HG03108 (cell line): ENCODE results near the gene VWC2.
"Not testable (repeated sequence)": the region's sequence is repeated elsewhere in the genome, so short reads cannot be mapped to it uniquely, and the experiment has no call there.

Experiments
- ATAC-seq: cut with Tn5 transposase; IDR thresholded peaks from one replicate; pipeline ENCODE4 v1.9.1; 2021; ENCODE audit warnings: moderate library complexity; ENCODE audit not compliant: unreplicated experiment

VWC2 gene

DNA sequence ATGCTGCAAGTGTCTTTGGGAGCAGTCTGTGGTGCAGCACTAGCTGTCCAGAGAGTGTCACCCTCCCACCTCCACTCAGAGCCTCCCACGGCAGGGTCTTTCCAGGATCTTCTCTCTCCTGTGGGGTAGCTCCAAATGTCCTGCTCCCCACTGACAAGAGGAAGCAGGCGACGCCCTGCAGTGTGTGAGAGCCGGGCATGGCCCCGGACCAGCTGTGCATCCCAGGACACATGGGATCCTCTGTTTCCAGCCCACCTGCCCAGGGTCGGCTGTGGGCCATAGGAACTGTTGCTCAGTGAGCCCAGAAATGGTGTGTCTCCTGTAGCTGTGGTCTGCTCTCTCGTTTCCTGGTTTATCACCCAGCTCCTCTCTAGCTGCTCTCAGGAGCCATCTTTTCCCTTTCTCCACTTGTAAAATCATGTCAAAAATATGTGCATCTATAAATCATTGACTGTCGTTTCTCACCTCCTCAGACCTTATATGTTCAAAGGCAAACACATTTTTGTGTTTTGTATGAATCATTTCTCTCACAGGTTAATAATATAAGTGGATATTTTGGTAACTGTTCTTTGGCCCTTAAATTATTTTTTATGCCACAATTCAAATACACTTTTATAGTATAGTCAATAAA, 74.9 kb downstream of the VWC2 start:
- ATAC-seq: no peak

DNA sequence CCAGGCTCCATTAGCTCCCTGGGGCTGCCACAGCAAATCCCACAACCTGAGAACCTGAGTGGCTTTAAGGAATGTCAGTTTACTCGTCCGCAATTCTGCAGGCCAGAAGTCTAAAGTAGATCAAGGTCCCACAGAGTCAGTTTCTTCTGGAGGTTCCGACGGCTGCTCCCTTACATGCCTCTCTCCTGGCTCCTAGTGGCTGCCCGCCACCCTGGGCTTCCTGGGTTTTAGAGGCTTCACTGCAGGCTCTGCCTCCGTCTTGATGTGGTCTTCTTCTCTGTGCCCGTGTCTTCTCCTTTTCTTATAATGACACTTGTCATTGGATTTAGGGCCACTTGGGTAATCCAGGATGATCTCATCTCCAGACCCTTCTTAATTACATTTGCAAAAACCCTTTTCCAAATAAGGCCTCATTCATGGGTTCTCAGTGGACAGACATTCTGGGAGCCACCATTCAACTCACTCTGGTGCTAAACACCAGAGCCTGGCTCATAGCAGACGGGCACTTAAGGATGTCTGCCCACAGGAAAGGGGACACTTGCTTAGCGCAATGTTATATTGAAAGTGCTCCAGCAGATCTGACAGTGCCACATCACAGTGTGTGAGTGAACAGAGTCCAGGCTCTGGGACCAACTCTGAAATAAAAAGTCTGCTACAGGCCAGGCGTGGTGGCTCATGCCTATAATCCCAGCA, 77.6 kb downstream of the VWC2 start:
- no peak for ATAC-seq

DNA sequence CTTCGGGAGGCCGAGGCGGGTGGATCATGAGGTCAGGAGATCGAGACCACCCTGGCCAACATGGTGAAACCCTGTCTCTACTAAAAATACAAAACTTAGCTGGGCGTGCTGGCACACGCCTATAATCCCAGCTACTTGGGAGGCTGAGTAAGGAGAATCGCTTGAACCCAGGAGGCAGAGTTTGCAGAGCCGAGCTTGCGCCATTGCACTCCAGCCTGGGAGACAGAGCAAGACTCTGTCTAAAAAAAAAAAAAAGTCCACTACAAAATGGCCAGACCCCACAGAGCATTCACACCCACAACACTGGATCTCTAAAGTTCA, 78.1 kb downstream of the VWC2 start:
- not testable (repeated sequence) for ATAC-seq

DNA sequence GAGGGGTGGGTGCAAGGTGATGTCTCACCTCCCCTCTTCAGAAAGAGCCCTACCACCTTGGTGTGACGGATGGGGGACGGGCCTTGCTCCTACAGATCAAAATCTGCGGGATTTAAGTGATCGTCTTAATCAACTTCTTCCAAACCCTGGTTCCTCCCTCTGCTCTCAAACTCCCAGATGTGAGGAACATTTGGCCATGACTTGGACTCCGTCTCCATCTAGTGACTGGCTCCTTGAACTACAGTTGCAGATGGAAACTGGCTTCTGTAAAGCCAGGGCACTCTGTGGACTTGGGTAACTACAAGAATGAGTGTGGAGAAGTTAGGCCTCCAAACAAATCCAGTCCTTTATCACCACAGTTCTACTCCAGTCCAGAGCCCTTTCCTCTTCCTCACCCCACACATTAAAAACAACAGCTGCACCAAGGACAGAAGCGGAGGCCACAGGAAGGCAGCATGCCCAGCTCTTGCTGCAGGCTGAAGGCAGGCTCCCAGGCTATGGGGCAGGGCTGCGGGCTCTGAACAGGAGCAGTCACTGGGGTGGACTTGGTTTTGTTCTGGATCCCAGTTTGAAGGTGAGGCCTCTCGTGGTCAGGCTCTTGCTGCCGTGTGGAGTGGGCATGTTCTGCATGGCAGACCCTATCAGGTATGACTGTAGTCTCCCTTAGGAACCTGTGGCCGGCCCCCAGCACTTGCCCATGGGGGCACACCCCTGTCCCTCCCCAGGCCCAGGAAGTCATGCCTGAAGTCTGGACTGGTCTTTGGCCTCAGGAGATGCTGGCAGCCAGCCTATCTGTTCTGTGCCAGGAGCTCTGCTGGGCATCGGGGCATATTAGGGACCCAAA, 79.4 kb downstream of the VWC2 start:
- ATAC-seq: peak; percentile 60

DNA sequence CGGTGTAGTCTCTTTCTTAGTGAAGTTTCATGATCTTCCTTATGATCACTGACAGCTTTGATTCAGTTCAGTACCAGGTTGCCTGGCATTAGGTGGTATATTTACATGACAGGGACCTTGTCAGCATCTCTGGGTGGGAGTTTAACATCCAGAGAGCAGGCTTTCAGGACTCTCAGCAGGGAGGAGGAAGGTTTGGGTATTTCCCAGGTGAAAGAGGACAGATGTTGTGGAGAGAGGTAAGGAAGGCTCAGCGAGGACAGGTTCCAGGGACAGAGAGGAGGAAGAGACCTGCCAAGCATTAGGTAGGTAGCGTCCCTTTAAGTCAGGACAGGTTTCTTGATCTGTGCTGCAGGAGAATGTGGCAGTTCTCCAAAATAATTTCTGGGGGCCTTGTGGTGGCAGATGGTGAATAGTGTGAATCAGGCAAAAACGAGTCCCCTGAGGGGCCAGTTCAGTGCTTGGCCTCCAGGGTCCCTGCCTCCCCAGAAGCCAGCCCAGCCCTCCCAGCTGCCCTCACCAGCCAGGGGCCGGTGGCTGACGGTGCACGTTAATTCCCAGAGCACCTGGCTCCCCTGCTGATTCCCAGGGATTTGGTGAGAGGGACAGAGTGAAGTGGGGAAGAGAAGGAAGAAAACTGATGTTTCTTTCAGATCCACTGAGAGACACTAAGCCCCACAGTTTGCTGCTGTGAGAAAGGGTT, 82.0 kb downstream of the VWC2 start:
- no peak for ATAC-seq

DNA sequence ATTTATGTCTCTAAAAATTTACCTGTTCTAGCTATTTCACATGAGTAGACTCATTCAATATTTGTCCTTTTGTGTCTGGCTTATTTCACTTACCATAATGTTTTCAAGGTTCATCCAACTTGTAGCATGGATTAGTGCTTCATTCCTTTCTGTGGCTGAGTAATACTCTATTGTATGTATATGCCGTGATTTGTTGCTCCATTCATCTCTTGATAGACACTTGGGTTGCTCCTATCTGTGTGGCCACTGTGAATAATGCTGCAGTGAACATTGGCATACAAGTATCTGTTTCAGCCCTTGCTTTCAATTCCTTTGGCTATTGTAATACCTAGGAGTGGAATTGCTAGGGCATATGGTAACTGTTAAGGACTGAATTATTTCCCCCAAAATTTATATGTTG, 86.9 kb downstream of the VWC2 start:
- no peak for ATAC-seq

DNA sequence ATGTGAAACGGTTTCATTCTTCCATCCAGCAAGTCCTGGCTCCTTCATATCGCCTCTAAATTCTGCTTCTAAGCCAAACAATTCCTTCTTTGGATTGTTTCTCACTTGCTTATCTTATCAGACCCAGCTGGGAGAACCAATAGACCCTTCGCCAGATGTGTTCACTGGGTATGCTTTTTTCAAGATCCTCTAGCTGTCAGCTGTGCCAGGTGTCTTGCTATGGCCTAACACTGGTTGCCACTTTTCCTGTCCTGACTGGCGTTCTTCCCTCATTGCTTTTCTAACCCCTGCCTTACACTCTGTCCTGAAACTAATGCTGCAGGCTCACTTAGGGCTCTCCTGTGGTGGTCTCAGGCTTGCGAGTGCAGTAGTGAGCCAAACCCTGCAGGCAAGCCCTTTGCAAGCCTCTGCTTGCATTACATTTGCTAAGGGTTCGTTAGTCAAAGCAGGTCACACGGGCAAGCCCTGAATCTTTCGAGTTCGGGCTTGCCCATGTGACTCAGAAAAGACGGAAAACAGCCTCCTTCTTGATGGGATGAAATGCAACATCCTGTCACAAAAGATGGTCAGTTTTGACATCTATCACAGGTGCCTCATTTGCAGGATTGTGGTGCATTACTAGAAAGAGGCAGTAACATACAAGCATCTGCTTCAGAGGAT, 92.8 kb downstream of the VWC2 start:
- ATAC-seq: no peak

DNA sequence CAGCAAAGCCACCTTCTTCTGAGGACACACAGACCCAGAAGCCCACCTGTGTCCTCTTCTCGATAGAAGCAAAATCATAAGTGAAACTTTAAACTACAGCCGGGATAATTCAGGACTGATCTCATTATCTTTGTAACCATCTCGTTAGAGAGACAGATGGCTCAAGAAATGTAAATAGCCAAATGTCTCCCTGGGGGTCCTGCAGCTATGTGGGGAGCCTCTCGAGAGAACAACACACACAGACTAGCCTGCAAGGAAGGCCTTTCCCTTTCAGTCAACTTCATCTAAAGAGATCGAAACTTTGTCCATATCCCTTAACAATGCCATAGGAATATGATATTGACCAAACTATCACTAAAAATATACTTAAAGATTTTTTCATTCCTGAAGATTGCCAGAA, 93.5 kb downstream of the VWC2 start:
- no peak for ATAC-seq

DNA sequence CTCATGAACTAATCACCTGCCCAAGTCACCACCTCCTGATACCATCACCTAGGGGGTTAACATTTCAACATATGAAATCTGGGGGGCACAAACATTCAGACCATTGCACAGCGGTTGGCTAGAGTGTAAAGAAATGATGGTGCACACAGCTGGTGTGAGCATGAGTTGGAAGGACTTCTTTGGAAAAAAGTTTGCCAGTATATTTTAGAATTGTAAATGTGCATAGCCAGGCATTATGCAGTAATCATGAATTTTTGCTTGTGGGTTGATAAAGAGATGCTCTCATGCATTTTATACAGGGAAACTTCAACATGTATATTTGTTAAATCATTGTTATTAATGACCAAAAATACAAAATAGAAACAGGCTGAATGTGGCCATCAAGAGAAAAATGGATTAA, 100.0 kb downstream of the VWC2 start:
- ATAC-seq: no peak

DNA sequence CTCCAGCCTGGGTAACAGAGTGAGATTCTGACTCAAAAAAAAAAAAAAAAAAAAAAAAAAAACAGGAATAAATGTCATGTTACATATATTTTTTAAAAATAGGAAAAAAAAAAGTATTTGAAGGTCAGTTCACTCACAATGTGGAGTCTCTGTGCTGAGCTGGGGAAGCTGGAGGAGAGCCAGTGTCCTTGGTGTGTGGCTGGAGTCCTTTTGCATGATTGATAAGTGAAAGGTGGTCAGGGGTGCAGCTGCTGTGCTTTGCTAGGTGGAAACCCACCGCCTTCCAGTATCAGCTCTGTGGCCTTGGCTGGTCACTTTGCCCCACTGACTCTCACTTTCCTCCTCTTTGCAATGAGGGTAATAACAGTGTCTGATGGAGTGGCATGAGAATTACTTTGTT, 101.9 kb downstream of the VWC2 start:
- no peak for ATAC-seq

DNA sequence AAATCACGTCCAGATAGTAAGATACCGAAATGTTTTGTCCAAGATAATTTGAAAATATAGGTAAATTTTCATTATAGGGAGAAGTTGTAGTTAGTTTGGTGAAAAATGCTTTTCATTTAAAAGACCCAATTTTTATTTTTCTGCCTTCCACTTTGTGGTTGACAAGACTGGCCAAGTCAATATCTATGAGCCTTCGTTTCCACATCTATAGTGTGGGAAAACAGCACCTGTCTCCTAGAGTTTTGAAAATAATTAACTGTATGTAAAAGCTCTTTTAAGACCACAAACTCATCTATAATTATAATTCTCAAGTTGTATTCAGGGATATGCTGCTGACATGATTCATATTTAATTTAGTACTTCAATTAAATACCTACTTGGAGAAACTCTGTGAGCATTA, 102.8 kb downstream of the VWC2 start:
- no peak for ATAC-seq

DNA sequence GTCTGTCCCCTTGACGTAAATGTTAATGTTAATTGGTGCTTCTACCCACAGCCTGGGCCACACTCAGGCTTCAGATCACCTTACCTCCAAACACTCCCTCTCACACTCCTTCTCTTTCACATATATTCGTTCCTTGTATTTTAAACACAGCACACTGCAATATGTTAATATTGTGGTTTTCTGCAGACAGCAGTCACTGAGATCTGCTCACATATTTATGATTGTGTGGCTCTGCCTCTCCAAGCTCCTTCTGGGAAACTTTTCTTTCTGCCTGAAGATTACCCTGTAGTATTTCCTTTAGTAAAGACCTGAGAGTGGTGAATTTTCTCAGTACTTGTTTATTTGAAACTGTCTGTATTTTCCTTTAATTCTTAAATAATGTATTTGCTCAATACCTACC, 104.7 kb downstream of the VWC2 start:
- ATAC-seq: no peak

DNA sequence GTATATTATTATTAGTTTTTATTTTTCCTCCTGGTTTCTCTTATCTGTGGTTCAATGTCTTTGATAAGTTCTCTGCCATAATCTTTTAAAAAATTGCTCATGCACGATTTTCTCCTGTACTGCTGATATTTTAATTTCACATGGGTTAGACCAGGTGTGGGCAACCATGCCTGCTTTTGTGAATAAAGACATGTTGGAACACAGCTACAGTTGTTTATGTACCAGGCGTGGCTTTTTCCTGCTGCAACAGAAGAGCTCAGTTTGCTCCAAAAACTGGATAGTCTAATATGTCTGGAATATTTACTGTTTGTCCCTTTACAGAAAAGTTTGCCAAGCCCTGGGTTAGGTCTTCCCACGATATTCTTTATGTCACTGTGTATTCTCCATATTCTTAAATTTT, 105.2 kb downstream of the VWC2 start:
- no peak for ATAC-seq

DNA sequence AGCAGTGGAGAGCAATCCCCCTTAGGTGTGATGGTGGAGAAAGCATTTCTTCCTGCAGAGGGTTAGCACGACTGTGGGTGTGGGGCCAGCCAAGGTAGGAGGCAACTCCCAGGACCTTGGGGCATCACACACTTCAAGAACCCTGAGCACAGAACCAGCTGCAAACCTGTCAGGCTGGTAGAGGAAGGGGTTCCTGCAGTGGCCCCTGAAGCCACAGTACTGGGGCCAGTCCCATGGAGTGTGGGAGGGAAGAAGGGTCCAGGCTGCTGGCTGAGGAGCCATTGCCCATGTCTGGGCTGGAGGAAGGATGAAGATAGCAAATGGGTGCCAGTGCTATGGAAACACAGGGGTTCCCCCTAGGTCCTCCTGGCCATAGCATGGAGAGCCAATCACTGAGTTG, 110.5 kb downstream of the VWC2 start:
- no peak for ATAC-seq

DNA sequence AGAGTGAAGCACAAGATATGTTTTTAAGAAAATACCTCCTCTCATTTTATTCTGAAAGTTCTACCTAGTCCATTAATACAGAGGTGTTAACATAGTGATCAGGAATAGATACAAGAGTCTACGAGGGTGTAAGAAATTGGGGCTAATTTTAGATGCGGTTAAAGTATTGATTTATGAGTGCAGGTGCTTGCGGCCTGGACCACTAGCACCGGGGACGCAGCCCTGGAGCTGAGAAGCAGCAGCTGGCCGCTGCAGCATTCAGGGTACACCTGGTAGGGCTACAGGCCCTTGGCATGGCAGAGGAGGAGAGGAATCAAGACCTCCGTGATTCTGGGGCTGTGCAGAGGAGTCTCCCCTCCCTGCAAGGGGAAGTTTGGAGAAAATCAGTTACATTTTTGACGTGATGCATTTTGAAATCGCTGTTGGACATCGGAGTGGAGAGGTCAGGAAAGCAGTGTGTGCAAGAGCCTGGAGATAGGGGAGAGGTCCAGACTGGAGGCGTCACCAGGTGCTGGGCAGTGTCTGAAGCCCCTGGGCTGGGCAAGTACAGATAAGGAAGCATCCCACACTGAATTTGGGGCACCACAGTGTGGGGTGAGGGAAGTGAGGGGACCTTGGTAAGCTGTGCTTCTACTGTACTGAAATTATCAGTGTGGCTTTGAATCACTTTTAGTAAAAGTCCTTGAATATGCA, 112.3 kb downstream of the VWC2 start:
- no peak for ATAC-seq

DNA sequence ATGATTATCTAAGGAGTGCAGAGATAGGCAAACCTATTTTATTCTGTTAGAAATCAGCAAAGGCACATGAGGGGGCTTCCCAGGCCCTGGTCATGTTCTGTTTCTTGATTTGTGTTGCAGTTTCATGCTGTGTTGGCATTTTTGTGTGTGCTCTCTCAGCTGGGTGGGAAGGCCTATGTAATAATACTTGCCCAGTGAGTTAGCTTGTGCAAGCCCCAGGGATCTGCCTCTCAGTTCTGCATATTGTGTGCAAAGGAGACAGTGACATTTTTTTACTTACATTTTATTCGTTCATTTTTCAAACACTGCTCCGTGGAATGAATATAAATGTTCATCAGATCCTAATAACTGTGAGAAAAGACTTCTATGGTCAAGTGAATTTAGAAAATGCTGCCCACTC, 119.0 kb downstream of the VWC2 start:
- no peak for ATAC-seq

DNA sequence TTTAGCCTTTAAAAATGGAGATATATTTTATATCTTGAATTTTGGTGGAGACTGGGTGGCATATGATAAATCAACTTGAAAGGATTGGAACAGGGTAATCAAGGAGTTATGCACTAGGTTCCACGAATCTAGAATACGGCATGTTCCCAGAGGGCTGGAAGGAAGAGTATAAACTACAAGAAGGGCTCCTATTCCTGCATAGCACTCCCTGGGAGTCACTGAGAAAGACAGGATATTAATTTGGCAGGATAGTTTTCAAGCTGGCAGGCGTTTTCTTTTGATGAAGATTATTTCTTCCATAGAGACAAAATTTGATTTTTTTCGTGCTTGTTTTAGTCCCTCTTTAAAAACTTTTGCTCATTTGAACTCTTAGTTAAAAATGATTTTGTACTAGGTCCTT, 119.7 kb downstream of the VWC2 start:
- no peak for ATAC-seq

DNA sequence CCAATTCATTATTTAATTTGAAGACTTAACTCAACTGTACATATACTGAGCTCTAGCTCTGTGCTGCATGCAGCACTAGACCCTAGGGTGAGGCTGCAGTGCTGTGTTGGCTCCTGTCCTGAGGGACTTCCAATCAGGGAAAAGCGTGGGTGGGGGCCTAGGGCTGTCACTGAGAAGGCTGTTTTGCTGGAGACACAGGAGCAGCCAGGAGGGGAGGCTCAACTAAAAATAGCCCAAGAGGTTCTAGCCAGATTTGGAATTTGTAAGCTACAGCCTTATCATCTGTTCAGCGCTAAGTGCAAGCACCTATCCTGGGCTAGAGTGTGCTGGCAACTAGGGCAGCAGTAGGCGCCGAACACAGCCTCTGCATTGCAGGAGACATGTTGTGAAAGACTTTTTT, 121.1 kb downstream of the VWC2 start:
- ATAC-seq: no peak

DNA sequence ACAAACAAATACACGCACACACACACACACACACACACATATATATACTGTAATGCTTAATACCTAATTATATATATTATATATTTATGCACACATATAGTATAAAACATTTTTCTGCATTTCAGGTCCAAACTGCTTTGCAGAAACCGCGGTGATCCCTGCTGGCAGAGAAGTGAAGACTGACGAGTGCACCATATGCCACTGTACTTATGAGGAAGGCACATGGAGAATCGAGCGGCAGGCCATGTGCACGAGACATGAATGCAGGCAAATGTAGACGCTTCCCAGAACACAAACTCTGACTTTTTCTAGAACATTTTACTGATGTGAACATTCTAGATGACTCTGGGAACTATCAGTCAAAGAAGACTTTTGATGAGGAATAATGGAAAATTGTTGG, 138.5 kb downstream of the VWC2 start:
- no peak for ATAC-seq

DNA sequence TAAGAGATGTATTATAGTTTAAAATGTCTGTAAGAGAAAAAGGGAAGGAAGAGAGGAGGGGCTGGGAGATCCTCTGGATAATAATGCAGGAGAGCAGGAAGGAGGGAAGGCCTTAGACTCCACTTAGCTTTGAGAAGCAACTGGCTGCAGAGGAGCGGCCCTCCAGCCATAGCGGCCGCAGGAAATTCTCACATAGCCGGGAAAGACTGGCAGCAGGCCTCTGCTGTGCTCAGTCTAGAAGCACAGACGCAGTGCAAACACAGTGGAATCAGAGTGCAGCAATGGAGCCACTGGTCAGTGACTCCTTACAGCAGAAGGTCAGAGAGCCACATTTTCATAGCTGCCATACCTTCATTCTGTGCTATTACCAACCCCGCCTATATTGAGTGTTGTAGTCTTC, 153.3 kb downstream of the VWC2 start:
- ATAC-seq: no peak

DNA sequence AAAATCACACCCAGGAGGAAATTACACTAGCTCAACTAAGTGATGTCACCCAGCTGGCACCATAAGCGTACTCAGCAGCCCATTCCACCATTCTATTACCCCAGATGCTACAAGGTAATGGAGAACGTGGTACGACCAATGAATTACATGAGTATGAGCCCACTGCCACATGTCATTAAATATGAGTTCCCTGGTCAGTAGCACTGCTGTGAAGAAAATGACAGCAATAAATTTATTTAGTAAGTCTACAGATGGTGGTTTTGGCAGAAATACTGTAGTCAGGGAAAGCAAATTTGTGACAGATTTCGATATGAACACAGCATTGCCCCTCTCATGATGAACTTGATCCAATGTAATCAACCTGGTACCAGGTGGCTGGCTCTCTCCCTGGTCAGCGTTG, 154.2 kb downstream of the VWC2 start:
- ATAC-seq: no peak
